ENCODE results near the gene LRFN2.

GRCh38 chr6:40369891-40370290, 217.3 kb downstream of the LRFN2 start:
- no peak for TF ChIP-seq EZH2 (IDR thresholded peaks at IDR 0.05; ENCODE audit: borderline replicate concordance, insufficient read depth, low read depth, low read length, poor library complexity, severe bottlenecking)
- TF ChIP-seq CTCF (IDR thresholded peaks at IDR 0.05) = no peak
